Thyroid gland (tissue), 4 donors: ENCODE measurements around the gene IL17RD. TPM values are rescaled to one million over a fixed set of nuclear protein-coding genes. Genes with fewer than 3 reads are reported as not detected.

Source experiments
- DNase-seq, 2 donors: peaks; one replicate each; pipeline ENCODE4 v3.0.0-alpha.2; 2019
- H3K27ac ChIP-seq, 3 donors: fragments of 200-600 bp; sonication (generic); 1 replicate in 2 of 3; 2 replicates in 1 of 3; pipeline ENCODE4 v1.5.1; 2016 to 2019; ENCODE audit warnings: mild to moderate bottlenecking in 1 of 3, moderate library complexity in 1 of 3
- H3K27me3 ChIP-seq: fragments of 200-600 bp; sonication (generic); one replicate; pipeline ENCODE4 v1.5.1; 2019
- H3K36me3 ChIP-seq, 2 donors: fragments of 200-600 bp; sonication (generic); one replicate each; pipeline ENCODE4 v1.5.1; 2016 to 2019
- H3K4me1 ChIP-seq, 2 donors: fragments of 200-600 bp; sonication (generic); one replicate each; pipeline ENCODE4 v1.5.1; 2017 to 2019
- H3K4me3 ChIP-seq, 3 donors: fragments of 200-600 bp; sonication (generic); replicated peaks in 1 of 3; 1 replicate in 2 of 3; 2 replicates in 1 of 3; pipeline ENCODE4 v1.5.1; 2016; ENCODE audit warnings: mild to moderate bottlenecking in 1 of 3
- H3K9me3 ChIP-seq: fragments of 200-600 bp; sonication (generic); one replicate; pipeline ENCODE4 v1.5.1; 2017
- POLR2A ChIP-seq, 2 donors: fragments of 450-650 bp; IDR thresholded peaks; one replicate each; pipeline ENCODE4 v1.6.1; 2017; ENCODE audit warnings: antibody characterized with exemption in 2 of 2, mild to moderate bottlenecking in 2 of 2, moderate library complexity in 1 of 2
- WGBS, 2 donors: methylation state at CpG; one replicate each; pipeline ENCODE4 v1.1.5; 2017; 5-methylcytosine and 5-hydroxymethylcytosine counted together
- intact Hi-C: fragments of 100-400 bp; cut with DNase I; formaldehyde crosslinking; loops from one replicate; pipeline ENCODE4 v1.15.1; 2023
- total RNA-seq, 4 donors: library from RNA; depleted of rRNA; stranded (reverse); fragments of >200 nt; gene quantifications; one replicate each; pipeline ENCODE4 v1.2.3, GENCODE V29; 2016
- TF ChIP-seq, protein P1 (sequence below), 6 experiments: fragments of 200-600 bp in 3 of 6; fragments of 450-650 bp in 3 of 6; sonication (generic) in 3 of 6; IDR thresholded peaks; one replicate each; pipeline ENCODE4 v1.5.1; 2016 to 2019; ENCODE audit warnings: antibody characterized with exemption in 6 of 6, mild to moderate bottlenecking in 2 of 6, inconsistent platforms in 1 of 6, moderate library complexity in 1 of 6

Gene IL17RD
- total RNA-seq, 4 donors from 2014 or later: 0.59 to 2.6 (median 1.4) TPM

DNA sequence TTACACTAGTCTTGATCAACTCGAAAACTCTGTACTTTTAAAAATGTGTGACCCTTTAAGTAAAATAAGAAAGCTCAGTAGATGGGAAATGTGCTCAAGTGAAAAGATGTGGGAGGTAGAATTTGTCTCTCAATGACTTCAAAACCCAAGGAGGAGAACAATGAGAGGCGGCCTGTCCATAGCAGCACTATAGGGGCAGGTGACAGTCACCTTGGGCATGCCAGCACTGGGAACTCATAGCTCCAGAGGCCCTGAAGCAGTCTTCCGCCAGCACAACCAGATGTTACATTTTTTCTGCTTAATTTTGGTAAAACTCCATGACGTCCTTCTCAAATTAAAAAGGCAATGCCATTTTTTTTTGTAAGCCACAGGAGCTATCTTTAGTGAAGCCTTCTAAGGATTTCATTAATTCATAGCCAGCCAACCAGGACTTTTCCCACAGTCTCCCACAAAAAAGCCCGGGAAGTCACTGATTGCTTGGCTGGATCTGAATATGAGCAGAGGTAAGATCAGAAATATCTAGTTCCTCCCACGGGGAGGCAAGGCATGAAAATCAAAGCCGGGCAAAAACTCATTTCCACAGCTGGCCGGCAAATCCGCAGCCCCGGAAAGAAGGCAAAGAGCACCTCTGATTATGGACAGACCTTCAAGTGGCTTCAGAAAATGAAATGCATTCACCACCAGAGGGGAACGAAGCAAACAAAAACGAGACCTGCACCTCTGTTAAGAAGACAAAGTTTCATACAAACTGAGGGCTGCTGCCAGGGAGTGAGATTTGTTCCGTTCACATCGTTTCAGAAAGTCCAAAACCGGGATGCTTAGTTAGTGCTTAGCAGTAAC is 10.5 kb downstream of the IL17RD start:
- Histone ChIP-seq H3K4me1 (peaks cover 7 to 13% of the 10 kb centered on the region in 2 donors), H3K4me3 (no peak overlapping the region), H3K36me3 (no peaks in the 10 kb centered on the region), H3K9me3 (no peaks in the 10 kb centered on the region), H3K27me3 (no peaks in the 10 kb centered on the region), H3K27ac (no peak overlapping the region)
- TF ChIP-seq, protein P1, sequence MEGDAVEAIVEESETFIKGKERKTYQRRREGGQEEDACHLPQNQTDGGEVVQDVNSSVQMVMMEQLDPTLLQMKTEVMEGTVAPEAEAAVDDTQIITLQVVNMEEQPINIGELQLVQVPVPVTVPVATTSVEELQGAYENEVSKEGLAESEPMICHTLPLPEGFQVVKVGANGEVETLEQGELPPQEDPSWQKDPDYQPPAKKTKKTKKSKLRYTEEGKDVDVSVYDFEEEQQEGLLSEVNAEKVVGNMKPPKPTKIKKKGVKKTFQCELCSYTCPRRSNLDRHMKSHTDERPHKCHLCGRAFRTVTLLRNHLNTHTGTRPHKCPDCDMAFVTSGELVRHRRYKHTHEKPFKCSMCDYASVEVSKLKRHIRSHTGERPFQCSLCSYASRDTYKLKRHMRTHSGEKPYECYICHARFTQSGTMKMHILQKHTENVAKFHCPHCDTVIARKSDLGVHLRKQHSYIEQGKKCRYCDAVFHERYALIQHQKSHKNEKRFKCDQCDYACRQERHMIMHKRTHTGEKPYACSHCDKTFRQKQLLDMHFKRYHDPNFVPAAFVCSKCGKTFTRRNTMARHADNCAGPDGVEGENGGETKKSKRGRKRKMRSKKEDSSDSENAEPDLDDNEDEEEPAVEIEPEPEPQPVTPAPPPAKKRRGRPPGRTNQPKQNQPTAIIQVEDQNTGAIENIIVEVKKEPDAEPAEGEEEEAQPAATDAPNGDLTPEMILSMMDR (IDR thresholded peaks at IDR 0.05): no peak
- no peak for DNase-seq
- intact Hi-C loops: no loop called here
- 55 to 62% methylated on average over 15 of the region's 15 CpGs for WGBS, 2 donors

DNA sequence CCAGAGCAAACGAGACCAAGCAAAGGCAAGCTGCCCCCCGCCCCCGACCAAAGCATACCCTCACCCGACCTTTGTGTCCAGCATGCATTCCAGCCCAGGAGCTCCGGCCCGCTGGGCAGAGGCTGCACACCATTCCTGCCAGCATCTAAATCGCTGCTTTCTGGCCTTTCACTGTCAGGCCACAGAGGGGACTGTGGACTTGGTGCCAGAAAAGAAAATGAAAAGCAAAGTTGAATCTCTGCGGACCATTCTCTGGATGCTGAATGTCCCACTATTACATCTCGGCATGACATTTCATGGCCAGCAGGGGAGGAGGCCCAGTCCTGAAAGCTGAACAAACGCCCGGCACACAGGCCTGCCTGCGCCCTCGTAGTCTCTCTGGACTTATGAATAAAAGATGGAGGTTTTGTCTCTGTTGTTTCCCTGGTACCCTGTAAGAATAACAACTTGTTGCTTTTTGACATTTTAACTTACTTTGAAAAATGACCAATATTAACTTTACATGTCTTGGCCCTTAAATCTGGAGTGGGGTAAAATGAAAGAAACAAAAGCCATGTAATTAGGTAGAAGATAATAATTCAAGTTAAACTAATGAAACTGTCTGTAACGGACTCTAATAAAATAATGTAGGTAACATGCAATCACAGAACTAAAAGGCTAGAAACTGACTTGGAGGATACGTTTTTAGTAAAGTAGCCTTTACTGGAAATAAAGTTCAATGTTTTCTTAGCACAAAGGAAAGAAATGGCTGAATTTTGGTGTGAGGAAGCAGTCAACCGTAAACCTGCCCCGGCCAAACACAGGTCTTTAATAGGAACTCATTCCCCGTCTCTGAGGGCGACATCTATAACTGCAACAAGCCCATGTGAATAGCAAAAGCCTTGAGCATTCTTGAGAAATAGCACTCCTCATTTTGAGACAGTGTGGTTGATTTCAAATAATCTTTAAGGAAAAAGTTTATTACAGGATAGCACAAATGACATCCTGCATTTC is 12.7 kb downstream of the IL17RD start:
- Histone ChIP-seq H3K27me3 (no peaks in the 10 kb centered on the region), H3K36me3 (no peaks in the 10 kb centered on the region), H3K4me1 (peaks cover 7 to 13% of the 10 kb centered on the region in 2 donors), H3K4me3 (no peak overlapping the region), H3K27ac (no peak overlapping the region), H3K9me3 (no peaks in the 10 kb centered on the region)
- intact Hi-C loops: no loop called here
- DNase-seq: peak in 1 of 2 donors; percentile 15
- WGBS, 2 donors: 50 to 57% methylated on average over 17 to 19 of the region's 19 CpGs
- TF ChIP-seq POLR2A (IDR thresholded peaks at IDR 0.05): no peak
- TF ChIP-seq, protein P1 (IDR thresholded peaks at IDR 0.05): peak in 1 of 6 experiments; percentile 3

DNA sequence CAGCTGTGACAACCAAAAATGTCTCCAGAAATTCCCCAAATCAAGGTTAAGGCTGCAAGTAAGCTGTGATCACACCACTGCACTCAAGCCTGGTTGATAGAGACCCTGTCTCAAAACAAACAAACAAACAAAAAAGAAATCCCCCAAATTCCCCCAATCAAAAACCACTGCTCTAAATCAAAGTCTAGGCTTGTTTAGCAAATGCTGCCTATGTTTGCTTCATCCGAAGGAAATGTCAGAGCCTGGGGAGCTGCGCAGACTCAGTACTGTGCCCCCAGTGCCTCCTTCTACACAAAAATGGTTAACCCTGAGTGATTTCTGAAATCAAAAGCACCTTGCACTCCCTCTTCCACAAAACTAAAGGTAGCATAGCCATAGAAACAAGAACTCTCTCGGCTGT is 13.4 kb downstream of the IL17RD start:
- Histone ChIP-seq H3K9me3 (no peaks in the 10 kb centered on the region), H3K27me3 (no peaks in the 10 kb centered on the region), H3K27ac (no peak overlapping the region), H3K4me1 (peaks cover 7 to 13% of the 10 kb centered on the region in 2 donors), H3K4me3 (no peak overlapping the region), H3K36me3 (no peaks in the 10 kb centered on the region)
- intact Hi-C loops: no loop called here
- DNase-seq: no peak
- no peak for TF ChIP-seq POLR2A (IDR thresholded peaks at IDR 0.05)
- TF ChIP-seq, protein P1 (IDR thresholded peaks at IDR 0.05): no peak
- WGBS, 2 donors: 51 to 58% methylated on average over 3 of the region's 3 CpGs

DNA sequence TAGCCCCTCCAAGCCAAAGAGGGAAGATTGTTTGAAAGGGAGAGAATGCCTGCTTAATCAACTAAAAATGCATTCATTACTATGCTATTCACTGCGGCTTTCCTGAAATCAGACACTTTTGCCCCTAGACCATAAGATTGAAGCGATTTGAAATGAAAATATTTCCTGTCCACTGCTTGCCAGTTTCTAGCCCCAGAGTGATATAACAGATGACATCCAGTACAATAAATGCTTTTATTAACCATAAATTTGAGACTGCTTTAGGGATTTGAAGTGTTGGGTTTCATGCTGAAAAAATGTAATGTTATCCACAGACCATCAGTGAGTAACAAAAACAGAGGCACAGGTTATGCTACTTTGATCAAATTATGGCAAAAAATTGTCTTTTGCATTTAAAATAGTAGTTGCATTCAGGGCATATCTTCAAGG is 14.1 kb downstream of the IL17RD start:
- no peak for DNase-seq
- no peak overlapping the region for H3K4me3 ChIP-seq
- TF ChIP-seq, protein P1 (IDR thresholded peaks at IDR 0.05): no peak
- no peak for TF ChIP-seq POLR2A (IDR thresholded peaks at IDR 0.05)
- H3K9me3 ChIP-seq: no peaks in the 10 kb centered on the region
- intact Hi-C loops: no loop called here
- H3K27ac ChIP-seq: no peak overlapping the region
- WGBS, 2 donors: 78 to 84% methylated on average over 2 of the region's 2 CpGs
- H3K4me1 ChIP-seq: peaks cover 7 to 13% of the 10 kb centered on the region in 2 donors
- no peaks in the 10 kb centered on the region for H3K36me3 ChIP-seq
- H3K27me3 ChIP-seq: no peaks in the 10 kb centered on the region
